ENCODE measurements around the gene TBCK. TPM values are rescaled to one million over a fixed set of nuclear protein-coding genes. Genes with fewer than 3 reads are reported as not detected.
A peak's percentile ranks its signal among the peaks of the same experiment; 100 is the strongest.

The TBCK gene
- total and polyA plus RNA-seq, 2 of the 13 experiments (the other 11 are each of a cell fraction or from before 2014, with no cell fraction given) = 51.0 to 62.4 TPM

DNA sequence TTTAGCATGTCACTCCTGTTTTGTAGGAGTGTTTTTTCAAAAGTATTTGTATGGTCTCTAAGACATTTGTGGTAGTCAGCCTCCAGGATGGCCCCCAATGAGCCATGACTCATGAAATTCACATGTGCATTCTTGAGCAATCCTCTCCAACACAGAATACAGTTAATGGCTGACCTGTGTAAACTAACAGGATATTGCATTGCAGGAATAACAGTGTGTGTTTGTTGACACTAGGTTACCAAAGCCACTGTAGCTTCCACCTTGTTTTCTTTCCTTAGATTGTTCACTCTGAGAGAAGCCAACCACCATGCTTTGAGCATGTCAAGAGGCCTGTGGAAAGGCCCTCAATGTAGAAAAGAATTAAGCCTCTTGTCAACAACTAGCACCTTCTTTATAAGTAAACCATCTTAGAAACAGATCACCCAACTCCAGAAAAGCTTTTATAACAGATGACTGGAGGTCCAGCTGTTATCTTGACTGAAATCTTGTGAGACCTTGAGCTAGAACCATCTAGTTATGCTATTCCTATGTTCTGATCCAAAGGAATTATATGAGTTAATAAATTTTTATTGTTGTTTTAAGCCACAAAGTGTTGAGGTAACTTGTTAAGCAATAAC is 28.5 kb downstream of the TBCK start (continued):
- TF ChIP-seq TEAD2 (CRISPR knock-in tag; IDR thresholded peaks at IDR 0.05) (no peak), NKX3-1 (CRISPR knock-in tag; IDR thresholded peaks at IDR 0.05) (0 out of 2 replicates have a peak, but pooled peaks have one; percentile 22), LCORL (IDR thresholded peaks at IDR 0.05) (no peak), LCORL (CRISPR knock-in tag; IDR thresholded peaks at IDR 0.05) (0 out of 2 replicates have a peak, but pooled peaks have one; percentile 19), GATAD1 (CRISPR knock-in tag; IDR thresholded peaks at IDR 0.05) (peak; percentile 79), RFXAP (CRISPR knock-in tag; IDR thresholded peaks at IDR 0.05; ENCODE audit: borderline replicate concordance) (0 out of 2 replicates have a peak, but pooled peaks have one; percentile 54), CREB1 (IDR thresholded peaks at IDR 0.05) (peak; percentile 45; the same call in 1 of the 2 replicates), CREB1 (CRISPR knock-in tag; IDR thresholded peaks at IDR 0.05) (peak; percentile 88), ZFP36L1 (CRISPR knock-in tag; IDR thresholded peaks at IDR 0.05) (peak; percentile 41; the same call in 1 of the 2 replicates), MIER3 (CRISPR knock-in tag; IDR thresholded peaks at IDR 0.05; ENCODE audit: borderline replicate concordance) (peak; percentile 99), ZNF160 (CRISPR knock-in tag; IDR thresholded peaks at IDR 0.05) (no peak), SRF (IDR thresholded peaks at IDR 0.05; ENCODE audit: low read depth, low read length) (no peak), HNRNPL (IDR thresholded peaks at IDR 0.05; ENCODE audit: low read depth, low read length) (no peak), ZNF670 (CRISPR knock-in tag; IDR thresholded peaks at IDR 0.05; ENCODE audit: borderline replicate concordance) (peak; percentile 89), ARID2 (CRISPR knock-in tag; IDR thresholded peaks at IDR 0.05; ENCODE audit: borderline replicate concordance) (no peak; the same call in 1 of the 2 replicates), MAZ (IDR thresholded peaks at IDR 0.05; ENCODE audit: borderline replicate concordance, low read depth, low read length) (peak; percentile 69; the same call in 1 of the 2 replicates), MAZ (CRISPR knock-in tag; IDR thresholded peaks at IDR 0.05; ENCODE audit: low read depth) (no peak; the same call in 1 of the 2 replicates), HCFC1 (IDR thresholded peaks at IDR 0.05; ENCODE audit: low read depth, low read length) (no peak), NAIF1 (CRISPR knock-in tag; IDR thresholded peaks at IDR 0.05; ENCODE audit: borderline replicate concordance) (no peak), NCOA5 (CRISPR knock-in tag; IDR thresholded peaks at IDR 0.05) (no peak), CHD2 (IDR thresholded peaks at IDR 0.05; ENCODE audit: low read depth, low read length) (no peak)
- TF ChIP-seq, protein P1, sequence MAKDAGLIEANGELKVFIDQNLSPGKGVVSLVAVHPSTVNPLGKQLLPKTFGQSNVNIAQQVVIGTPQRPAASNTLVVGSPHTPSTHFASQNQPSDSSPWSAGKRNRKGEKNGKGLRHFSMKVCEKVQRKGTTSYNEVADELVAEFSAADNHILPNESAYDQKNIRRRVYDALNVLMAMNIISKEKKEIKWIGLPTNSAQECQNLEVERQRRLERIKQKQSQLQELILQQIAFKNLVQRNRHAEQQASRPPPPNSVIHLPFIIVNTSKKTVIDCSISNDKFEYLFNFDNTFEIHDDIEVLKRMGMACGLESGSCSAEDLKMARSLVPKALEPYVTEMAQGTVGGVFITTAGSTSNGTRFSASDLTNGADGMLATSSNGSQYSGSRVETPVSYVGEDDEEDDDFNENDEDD (CRISPR knock-in tag; IDR thresholded peaks at IDR 0.05; ENCODE audit: borderline replicate concordance) = peak; percentile 68; the same call in 1 of the 2 replicates
- TF ChIP-seq, protein P2, sequence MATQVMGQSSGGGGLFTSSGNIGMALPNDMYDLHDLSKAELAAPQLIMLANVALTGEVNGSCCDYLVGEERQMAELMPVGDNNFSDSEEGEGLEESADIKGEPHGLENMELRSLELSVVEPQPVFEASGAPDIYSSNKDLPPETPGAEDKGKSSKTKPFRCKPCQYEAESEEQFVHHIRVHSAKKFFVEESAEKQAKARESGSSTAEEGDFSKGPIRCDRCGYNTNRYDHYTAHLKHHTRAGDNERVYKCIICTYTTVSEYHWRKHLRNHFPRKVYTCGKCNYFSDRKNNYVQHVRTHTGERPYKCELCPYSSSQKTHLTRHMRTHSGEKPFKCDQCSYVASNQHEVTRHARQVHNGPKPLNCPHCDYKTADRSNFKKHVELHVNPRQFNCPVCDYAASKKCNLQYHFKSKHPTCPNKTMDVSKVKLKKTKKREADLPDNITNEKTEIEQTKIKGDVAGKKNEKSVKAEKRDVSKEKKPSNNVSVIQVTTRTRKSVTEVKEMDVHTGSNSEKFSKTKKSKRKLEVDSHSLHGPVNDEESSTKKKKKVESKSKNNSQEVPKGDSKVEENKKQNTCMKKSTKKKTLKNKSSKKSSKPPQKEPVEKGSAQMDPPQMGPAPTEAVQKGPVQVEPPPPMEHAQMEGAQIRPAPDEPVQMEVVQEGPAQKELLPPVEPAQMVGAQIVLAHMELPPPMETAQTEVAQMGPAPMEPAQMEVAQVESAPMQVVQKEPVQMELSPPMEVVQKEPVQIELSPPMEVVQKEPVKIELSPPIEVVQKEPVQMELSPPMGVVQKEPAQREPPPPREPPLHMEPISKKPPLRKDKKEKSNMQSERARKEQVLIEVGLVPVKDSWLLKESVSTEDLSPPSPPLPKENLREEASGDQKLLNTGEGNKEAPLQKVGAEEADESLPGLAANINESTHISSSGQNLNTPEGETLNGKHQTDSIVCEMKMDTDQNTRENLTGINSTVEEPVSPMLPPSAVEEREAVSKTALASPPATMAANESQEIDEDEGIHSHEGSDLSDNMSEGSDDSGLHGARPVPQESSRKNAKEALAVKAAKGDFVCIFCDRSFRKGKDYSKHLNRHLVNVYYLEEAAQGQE (IDR thresholded peaks at IDR 0.05; ENCODE audit: borderline replicate concordance in 1 of 2, low read depth in 1 of 2, low read length in 2 of 2) = peak in 1 of 2 experiments; percentile 66; a peak in 1 of 4 replicates
- TF ChIP-seq, protein P3, sequence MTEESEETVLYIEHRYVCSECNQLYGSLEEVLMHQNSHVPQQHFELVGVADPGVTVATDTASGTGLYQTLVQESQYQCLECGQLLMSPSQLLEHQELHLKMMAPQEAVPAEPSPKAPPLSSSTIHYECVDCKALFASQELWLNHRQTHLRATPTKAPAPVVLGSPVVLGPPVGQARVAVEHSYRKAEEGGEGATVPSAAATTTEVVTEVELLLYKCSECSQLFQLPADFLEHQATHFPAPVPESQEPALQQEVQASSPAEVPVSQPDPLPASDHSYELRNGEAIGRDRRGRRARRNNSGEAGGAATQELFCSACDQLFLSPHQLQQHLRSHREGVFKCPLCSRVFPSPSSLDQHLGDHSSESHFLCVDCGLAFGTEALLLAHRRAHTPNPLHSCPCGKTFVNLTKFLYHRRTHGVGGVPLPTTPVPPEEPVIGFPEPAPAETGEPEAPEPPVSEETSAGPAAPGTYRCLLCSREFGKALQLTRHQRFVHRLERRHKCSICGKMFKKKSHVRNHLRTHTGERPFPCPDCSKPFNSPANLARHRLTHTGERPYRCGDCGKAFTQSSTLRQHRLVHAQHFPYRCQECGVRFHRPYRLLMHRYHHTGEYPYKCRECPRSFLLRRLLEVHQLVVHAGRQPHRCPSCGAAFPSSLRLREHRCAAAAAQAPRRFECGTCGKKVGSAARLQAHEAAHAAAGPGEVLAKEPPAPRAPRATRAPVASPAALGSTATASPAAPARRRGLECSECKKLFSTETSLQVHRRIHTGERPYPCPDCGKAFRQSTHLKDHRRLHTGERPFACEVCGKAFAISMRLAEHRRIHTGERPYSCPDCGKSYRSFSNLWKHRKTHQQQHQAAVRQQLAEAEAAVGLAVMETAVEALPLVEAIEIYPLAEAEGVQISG (CRISPR knock-in tag; IDR thresholded peaks at IDR 0.05) = peak; percentile 65
